Measurements from ENCODE around the gene CHD6. TPM values are rescaled to one million over a fixed set of nuclear protein-coding genes. Genes with fewer than 3 reads are reported as not detected.

Gene CHD6
- total RNA-seq, 6 experiments from 2014 or later, result 9.3 to 24.1 (median 16.6) TPM

DNA sequence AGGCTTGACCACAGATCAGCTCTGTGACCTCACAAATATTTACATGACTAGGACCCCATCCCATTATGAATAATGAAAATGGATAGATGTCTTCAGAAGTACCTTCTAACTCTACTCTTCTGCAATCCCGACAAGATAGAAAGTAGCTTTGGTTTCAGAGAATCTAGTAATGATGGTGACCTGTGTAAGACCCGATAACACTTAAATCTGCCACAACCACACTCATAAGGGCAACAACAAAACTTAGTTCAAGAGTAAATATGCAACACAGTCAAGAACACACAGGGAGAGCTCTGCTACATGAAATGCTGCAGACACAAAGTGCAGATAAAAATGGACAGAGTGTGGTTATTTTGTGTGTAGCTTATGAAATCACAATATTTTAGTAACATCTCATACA, 9.6 kb downstream of the CHD6 start:
- 95% methylated on average over 2 of the region's 2 CpGs for WGBS (ENCODE audit: insufficient coverage, low coverage, low lambda C conversion rate, missing lambda C conversion rate)
- ATAC-seq (no peak), DNase-seq (no peak)
- Histone ChIP-seq H3K4me1 (no peaks in the 10 kb centered on the region), H3K27me3 (no peaks in the 10 kb centered on the region), H3K4me3 (no peak overlapping the region), H3K27ac (no peak overlapping the region), H3K36me3 (no peaks in the 10 kb centered on the region), H3K9me3 (no peaks in the 10 kb centered on the region)
- intact Hi-C loops (cut with DNase I), result no loop called here
- TF ChIP-seq, protein P1, sequence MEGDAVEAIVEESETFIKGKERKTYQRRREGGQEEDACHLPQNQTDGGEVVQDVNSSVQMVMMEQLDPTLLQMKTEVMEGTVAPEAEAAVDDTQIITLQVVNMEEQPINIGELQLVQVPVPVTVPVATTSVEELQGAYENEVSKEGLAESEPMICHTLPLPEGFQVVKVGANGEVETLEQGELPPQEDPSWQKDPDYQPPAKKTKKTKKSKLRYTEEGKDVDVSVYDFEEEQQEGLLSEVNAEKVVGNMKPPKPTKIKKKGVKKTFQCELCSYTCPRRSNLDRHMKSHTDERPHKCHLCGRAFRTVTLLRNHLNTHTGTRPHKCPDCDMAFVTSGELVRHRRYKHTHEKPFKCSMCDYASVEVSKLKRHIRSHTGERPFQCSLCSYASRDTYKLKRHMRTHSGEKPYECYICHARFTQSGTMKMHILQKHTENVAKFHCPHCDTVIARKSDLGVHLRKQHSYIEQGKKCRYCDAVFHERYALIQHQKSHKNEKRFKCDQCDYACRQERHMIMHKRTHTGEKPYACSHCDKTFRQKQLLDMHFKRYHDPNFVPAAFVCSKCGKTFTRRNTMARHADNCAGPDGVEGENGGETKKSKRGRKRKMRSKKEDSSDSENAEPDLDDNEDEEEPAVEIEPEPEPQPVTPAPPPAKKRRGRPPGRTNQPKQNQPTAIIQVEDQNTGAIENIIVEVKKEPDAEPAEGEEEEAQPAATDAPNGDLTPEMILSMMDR (IDR thresholded peaks at IDR 0.05), result no peak
- TF ChIP-seq POLR2A (IDR thresholded peaks at IDR 0.05), result no peak

DNA sequence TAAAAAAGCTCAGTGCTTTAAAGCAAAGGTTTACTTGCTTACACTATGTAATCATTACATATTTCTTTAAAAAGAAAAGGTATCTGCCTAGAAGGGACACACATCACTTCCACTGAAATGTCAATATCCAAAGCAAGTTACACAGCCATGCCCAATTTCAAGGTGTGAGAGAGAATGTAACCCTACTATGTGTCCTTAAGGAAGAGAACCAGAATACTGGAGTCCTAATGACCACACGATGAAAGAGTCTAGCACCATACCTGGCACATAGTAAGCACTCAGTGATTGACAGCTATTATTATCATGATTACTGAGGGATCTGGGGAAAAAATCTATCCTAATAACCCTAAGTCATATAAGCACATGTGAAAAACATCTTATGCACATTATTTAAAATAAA, 10.4 kb downstream of the CHD6 start:
- Histone ChIP-seq H3K27me3 (no peaks in the 10 kb centered on the region), H3K9me3 (no peaks in the 10 kb centered on the region), H3K27ac (no peak overlapping the region), H3K4me3 (no peak overlapping the region), H3K4me1 (no peaks in the 10 kb centered on the region), H3K36me3 (no peaks in the 10 kb centered on the region)
- WGBS (ENCODE audit: insufficient coverage, low coverage, low lambda C conversion rate, missing lambda C conversion rate), result 80% methylated on average over 1 of the region's 1 CpG
- intact Hi-C loops (cut with DNase I), result no loop called here
- no peak for ATAC-seq
- TF ChIP-seq, protein P1 (IDR thresholded peaks at IDR 0.05), result no peak
- no peak for TF ChIP-seq POLR2A (IDR thresholded peaks at IDR 0.05)
- DNase-seq, result no peak

DNA sequence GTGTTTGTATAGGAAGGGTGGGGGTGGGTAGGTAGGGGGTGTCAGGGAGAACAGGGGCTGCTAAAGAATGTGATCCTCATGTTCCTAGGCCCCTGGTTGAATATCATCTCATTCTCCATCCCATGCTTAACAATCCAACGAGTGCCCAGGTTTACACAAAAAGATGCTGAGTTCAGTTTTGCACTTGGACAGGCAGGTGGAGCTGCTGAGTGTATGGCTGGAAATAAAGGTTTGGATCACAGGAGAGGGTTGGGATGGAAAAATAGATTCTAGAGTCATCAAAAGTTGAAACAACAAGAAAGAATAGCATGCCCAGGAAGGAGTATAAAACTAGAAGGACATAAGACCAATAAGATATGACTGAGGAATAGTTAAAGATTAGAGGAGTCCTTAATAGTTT, 14.2 kb downstream of the CHD6 start:
- intact Hi-C loops (cut with DNase I), result no loop called here
- H3K4me3 ChIP-seq, result no peak overlapping the region
- no peaks in the 10 kb centered on the region for H3K4me1 ChIP-seq
- WGBS (ENCODE audit: insufficient coverage, low coverage, low lambda C conversion rate, missing lambda C conversion rate), result 54% methylated on average over 1 of the region's 1 CpG
- TF ChIP-seq, protein P1 (IDR thresholded peaks at IDR 0.05), result no peak
- no peak for TF ChIP-seq POLR2A (IDR thresholded peaks at IDR 0.05)
- ATAC-seq (no peak), DNase-seq (no peak)
- H3K27ac ChIP-seq, result no peak overlapping the region
- H3K36me3 ChIP-seq, result no peaks in the 10 kb centered on the region
- no peaks in the 10 kb centered on the region for H3K27me3 ChIP-seq
- H3K9me3 ChIP-seq, result peaks cover 0 to 22% (median 13%) of the 10 kb centered on the region in 4 donors

DNA sequence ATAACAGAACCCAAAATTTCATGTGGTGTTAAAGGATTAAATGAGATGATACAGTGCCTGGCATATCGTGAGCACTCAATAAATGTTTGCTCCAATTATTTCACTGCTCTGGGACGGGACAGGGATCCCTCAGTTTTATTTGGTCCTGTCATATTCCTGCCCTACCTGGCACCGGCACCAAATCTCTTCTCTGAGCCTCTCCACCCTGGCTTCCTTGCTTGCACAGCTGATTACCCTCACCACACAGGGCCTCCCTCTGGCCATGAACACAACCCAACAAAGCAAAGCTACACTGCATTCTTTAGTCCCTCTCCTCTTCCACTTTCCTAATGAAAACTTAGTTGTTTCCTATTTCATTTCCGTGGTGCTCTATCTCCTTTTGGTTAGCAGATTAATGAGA, 16.4 kb downstream of the CHD6 start:
- no peak for ATAC-seq
- H3K9me3 ChIP-seq, result peaks cover 0 to 27% (median 16%) of the 10 kb centered on the region in 4 donors
- 91% methylated on average over 4 of the region's 4 CpGs for WGBS (ENCODE audit: insufficient coverage, low coverage, low lambda C conversion rate, missing lambda C conversion rate)
- intact Hi-C loops (cut with DNase I), result no loop called here
- no peak overlapping the region for H3K27ac ChIP-seq
- no peaks in the 10 kb centered on the region for H3K27me3 ChIP-seq
- no peaks in the 10 kb centered on the region for H3K36me3 ChIP-seq
- no peaks in the 10 kb centered on the region for H3K4me1 ChIP-seq
- DNase-seq, result no peak
- no peak overlapping the region for H3K4me3 ChIP-seq
- no peak for TF ChIP-seq POLR2A (IDR thresholded peaks at IDR 0.05)
- TF ChIP-seq, protein P1 (IDR thresholded peaks at IDR 0.05), result no peak

All from right lobe of liver (tissue), 6 donors.